ENCODE data around the gene AHNAK2. TPM values are rescaled to one million over a fixed set of nuclear protein-coding genes. Genes with fewer than 3 reads are reported as not detected.

Gene AHNAK2
- total and polyA plus RNA-seq, 9 of the 15 experiments (the other 6 are each of a cell fraction or from before 2014, with no cell fraction given): 0.04 to 0.09 (median 0.04) TPM; not detected in 6

DNA sequence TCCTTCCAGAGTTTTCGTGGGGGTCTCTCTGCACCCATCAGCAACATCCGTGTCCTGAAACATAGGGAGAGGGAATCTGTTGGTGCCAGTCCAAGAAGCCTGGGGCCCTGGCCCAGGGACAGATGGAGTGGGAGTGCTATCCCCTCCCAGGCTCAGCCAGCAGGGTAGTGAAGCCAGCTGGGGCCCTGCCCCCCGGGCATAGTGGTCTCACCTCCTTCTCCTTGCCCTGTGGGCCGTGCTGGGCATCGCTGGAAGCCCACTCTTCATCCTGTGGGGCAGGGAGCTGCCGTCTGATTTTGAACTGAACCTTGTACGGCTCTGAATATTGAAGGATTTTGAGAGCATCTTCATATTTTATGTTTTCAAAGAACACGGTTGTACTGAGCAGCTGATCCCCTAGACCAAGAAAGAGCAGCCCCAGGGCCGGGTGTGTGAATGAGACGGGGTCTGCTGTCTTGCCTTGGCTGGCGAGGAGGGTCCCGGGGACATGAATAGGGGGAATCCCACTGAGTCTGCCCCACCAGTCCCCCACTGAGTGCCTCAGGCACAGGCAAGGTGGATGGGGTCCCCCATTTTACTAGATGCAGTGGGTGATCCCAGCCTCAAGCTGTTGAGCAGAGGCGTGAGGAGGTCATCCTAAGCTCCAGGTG is 23.3 kb downstream of the AHNAK2 start:
- H2AFZ ChIP-seq (ENCODE audit: low read depth, low read length): no peak overlapping the region
- H3K27ac ChIP-seq (ENCODE audit: extremely low read depth, low read depth, low read length): no peak overlapping the region
- no peaks in the 10 kb centered on the region for H3K79me2 ChIP-seq (ENCODE audit: control insufficient read depth, insufficient read depth, low read length)
- in situ Hi-C loops (cut with MboI): no loop called here
- under 1% methylated on average over 12 of the region's 13 CpGs for WGBS (ENCODE audit: insufficient coverage, low coverage, missing lambda C conversion rate)
- no peaks in the 10 kb centered on the region for H3K36me3 ChIP-seq (ENCODE audit: control insufficient read depth, insufficient read depth, low read length)
- FAIRE-seq (no peak), ATAC-seq (no peak), DNase-seq (ENCODE audit: extremely low read depth in 1 of 4, low spot score in 3 of 4) (no peak)
- H3K4me3 ChIP-seq: no peak overlapping the region
- intact Hi-C loops (cut with micrococcal nuclease): no loop called here
- CTCF ChIA-PET (ENCODE audit: low intra/inter-chr PET ratio): no interaction called here
- H3K4me2 ChIP-seq (ENCODE audit: insufficient read depth, low read length): no peak overlapping the region
- H3K27me3 ChIP-seq (ENCODE audit: control insufficient read depth in 2 of 2, insufficient read depth in 2 of 2, low read length in 2 of 2): peaks cover 12 to 60% of the 10 kb centered on the region in 2 experiments
- H3K4me1 ChIP-seq (replicated peaks in 1 of 2; ENCODE audit: control insufficient read depth in 2 of 2, insufficient read depth in 2 of 2, low read length in 2 of 2): peaks cover 0 to 4% of the 10 kb centered on the region in 2 experiments; a peak in 1 of 5 replicates
- BruUV-seq (replicated peaks): no TSS peak
- no peaks in the 10 kb centered on the region for H3K9me1 ChIP-seq (ENCODE audit: control insufficient read depth, insufficient read depth, low read length)
- H3K9ac ChIP-seq (ENCODE audit: insufficient read depth in 1 of 2, low read depth in 2 of 2, low read length in 2 of 2): no peak overlapping the region
- no peaks in the 10 kb centered on the region for H4K20me1 ChIP-seq (replicated peaks; ENCODE audit: control insufficient read depth, insufficient read depth, low read length)
- TF ChIP-seq PHB (CRISPR knock-in tag; IDR thresholded peaks at IDR 0.05) (no peak), MED1 (CRISPR knock-in tag; IDR thresholded peaks at IDR 0.05; ENCODE audit: borderline replicate concordance) (no peak)
- no peaks in the 10 kb centered on the region for H3K9me3 ChIP-seq (replicated peaks; ENCODE audit: control insufficient read depth, insufficient read depth, low read depth, low read length)
- POLR2A ChIA-PET: interaction anchor here (0.5 to 0.7 kb wide), 5 partner anchors 20 to 1728 kb away, joined by 3 to 4 read pairs (median 3); no protein-coding TSS in a partner anchor

GRCh38 chr14:104953896-104954656 is 24.1 kb downstream of the AHNAK2 start:
- H3K27ac ChIP-seq (ENCODE audit: extremely low read depth, low read depth, low read length): no peak overlapping the region
- H3K9me3 ChIP-seq (replicated peaks; ENCODE audit: control insufficient read depth, insufficient read depth, low read depth, low read length): no peaks in the 10 kb centered on the region
- H4K20me1 ChIP-seq (replicated peaks; ENCODE audit: control insufficient read depth, insufficient read depth, low read length): no peaks in the 10 kb centered on the region
- ChIA-PET CTCF (ENCODE audit: low intra/inter-chr PET ratio) (no interaction called here), POLR2A (interaction anchor here (0.5 to 0.7 kb wide), 5 partner anchors 21 to 1728 kb away, joined by 3 to 4 read pairs (median 3); no protein-coding TSS in a partner anchor)
- peaks cover 12 to 63% of the 10 kb centered on the region in 2 experiments; a peak in 4 of 5 replicates for H3K27me3 ChIP-seq (ENCODE audit: control insufficient read depth in 2 of 2, insufficient read depth in 2 of 2, low read length in 2 of 2)
- 0% methylated on average over 16 of the region's 26 CpGs for WGBS (ENCODE audit: insufficient coverage, low coverage, missing lambda C conversion rate)
- H2AFZ ChIP-seq (ENCODE audit: low read depth, low read length): no peak overlapping the region
- no peaks in the 10 kb centered on the region for H3K36me3 ChIP-seq (ENCODE audit: control insufficient read depth, insufficient read depth, low read length)
- DNase-seq (ENCODE audit: extremely low read depth in 1 of 4, low spot score in 3 of 4) (no peak), FAIRE-seq (no peak), ATAC-seq (no peak)
- no peak overlapping the region for H3K4me3 ChIP-seq
- BruUV-seq (replicated peaks): no TSS peak
- no peak overlapping the region for H3K4me2 ChIP-seq (ENCODE audit: insufficient read depth, low read length)
- intact Hi-C loops (cut with micrococcal nuclease) (no loop called here), in situ Hi-C loops (cut with MboI) (no loop called here)
- H3K9ac ChIP-seq (ENCODE audit: insufficient read depth in 1 of 2, low read depth in 2 of 2, low read length in 2 of 2): no peak overlapping the region
- H3K79me2 ChIP-seq (ENCODE audit: control insufficient read depth, insufficient read depth, low read length): no peaks in the 10 kb centered on the region
- H3K4me1 ChIP-seq (replicated peaks in 1 of 2; ENCODE audit: control insufficient read depth in 2 of 2, insufficient read depth in 2 of 2, low read length in 2 of 2): peaks cover 0 to 4% of the 10 kb centered on the region in 2 experiments; a peak in 1 of 5 replicates
- H3K9me1 ChIP-seq (ENCODE audit: control insufficient read depth, insufficient read depth, low read length): no peaks in the 10 kb centered on the region
- TF ChIP-seq CBX2 (IDR thresholded peaks at IDR 0.05; ENCODE audit: insufficient read depth, low read length, poor library complexity, severe bottlenecking) (no peak), FOXJ3 (CRISPR knock-in tag; IDR thresholded peaks at IDR 0.05) (no peak), HEY1 (CRISPR knock-in tag; IDR thresholded peaks at IDR 0.05; ENCODE audit: borderline replicate concordance) (no peak), ZNF76 (CRISPR knock-in tag; IDR thresholded peaks at IDR 0.05; ENCODE audit: borderline replicate concordance) (no peak), HNRNPL (IDR thresholded peaks at IDR 0.05; ENCODE audit: low read depth, low read length) (no peak), MAX (CRISPR knock-in tag; IDR thresholded peaks at IDR 0.05) (no peak), RFX1 (IDR thresholded peaks at IDR 0.05) (no peak), CSDE1 (IDR thresholded peaks at IDR 0.05) (no peak), RBM17 (IDR thresholded peaks at IDR 0.05; ENCODE audit: borderline replicate concordance, low read depth, low read length) (no peak), SMARCA5 (IDR thresholded peaks at IDR 0.05) (no peak), TCF7L2 (IDR thresholded peaks at IDR 0.05; ENCODE audit: low read depth, low read length) (no peak), HCFC1 (IDR thresholded peaks at IDR 0.05; ENCODE audit: low read depth, low read length) (no peak), JUN (IDR thresholded peaks at IDR 0.05; ENCODE audit: borderline replicate concordance, low read depth, low read length) (no peak), JUN (CRISPR knock-in tag; IDR thresholded peaks at IDR 0.05; ENCODE audit: borderline replicate concordance) (no peak)

All from K562 (cell line).